Measurements from ENCODE around the gene TMEM254.
"Not testable (repeated sequence)": the region's sequence is repeated elsewhere in the genome, so short reads cannot be mapped to it uniquely, and the experiment has no call there.

DNA sequence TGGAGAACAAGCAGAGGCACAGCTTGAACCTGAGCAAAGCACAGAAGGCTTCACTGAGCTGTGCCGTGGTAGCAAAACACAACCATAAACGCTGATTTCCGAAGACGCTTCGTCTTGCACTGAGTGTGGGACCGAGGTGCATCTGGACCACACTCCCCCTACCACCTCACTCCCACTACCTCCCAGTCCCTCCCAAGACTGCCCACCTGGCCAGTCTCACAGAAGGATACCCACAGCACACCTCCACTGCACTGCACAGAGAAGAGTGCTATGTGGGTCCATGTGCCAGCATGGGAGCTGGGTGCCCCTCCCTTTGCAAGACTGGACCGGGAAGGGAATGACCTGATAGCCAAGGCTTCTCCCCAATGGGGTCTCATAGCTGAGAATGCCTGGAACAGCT, 40.2 kb upstream of the TMEM254 start:
- TF ChIP-seq POLR2A (IDR thresholded peaks at IDR 0.05), result not testable (repeated sequence)
- TF ChIP-seq, protein P1, sequence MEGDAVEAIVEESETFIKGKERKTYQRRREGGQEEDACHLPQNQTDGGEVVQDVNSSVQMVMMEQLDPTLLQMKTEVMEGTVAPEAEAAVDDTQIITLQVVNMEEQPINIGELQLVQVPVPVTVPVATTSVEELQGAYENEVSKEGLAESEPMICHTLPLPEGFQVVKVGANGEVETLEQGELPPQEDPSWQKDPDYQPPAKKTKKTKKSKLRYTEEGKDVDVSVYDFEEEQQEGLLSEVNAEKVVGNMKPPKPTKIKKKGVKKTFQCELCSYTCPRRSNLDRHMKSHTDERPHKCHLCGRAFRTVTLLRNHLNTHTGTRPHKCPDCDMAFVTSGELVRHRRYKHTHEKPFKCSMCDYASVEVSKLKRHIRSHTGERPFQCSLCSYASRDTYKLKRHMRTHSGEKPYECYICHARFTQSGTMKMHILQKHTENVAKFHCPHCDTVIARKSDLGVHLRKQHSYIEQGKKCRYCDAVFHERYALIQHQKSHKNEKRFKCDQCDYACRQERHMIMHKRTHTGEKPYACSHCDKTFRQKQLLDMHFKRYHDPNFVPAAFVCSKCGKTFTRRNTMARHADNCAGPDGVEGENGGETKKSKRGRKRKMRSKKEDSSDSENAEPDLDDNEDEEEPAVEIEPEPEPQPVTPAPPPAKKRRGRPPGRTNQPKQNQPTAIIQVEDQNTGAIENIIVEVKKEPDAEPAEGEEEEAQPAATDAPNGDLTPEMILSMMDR (IDR thresholded peaks at IDR 0.05), result not testable (repeated sequence)
